ENCODE data around the gene OR2V2.

DNA sequence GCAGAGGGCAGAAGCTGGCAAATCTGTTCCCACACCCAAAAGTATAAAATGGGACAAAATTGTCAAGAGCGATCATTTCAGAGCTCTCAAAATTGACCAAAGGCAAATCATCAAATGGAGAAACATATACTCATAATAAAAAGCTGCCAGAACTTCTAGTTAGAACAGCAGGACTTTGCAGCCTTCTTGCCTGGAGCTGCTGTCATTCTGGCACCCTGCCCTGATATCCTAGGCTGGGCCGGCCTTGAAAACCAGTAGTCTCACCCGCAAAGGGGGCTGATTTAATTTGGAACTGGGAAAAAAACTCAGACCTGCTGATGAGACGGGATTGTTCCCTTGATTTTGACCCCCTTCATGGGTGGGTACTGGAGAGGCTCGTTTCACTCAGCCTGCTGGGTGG is 34.9 kb upstream of the OR2V2 start:
- TF ChIP-seq POLR2A (IDR thresholded peaks at IDR 0.05; ENCODE audit: low read depth, low read length) (no peak), POLR2AphosphoS5 (IDR thresholded peaks at IDR 0.05; ENCODE audit: low read depth, low read length) (no peak)
